ENCODE data around the gene EIF1.
A peak's percentile ranks its signal among the peaks of the same experiment; 100 is the strongest.

The EIF1 gene

GRCh38 chr17:41730479-41730878 lies 41.8 kb downstream of the EIF1 start:
- DNase-seq (ENCODE audit: low read depth) = no peak
- no peak overlapping the region for H3K4me3 ChIP-seq (ENCODE audit: control insufficient read depth, low read depth, low read length)
- no peak for TF ChIP-seq CTCF (IDR thresholded peaks at IDR 0.05; ENCODE audit: control insufficient read depth, insufficient read depth, low read depth, low read length, missing control alignments)

GRCh38 chr17:41731836-41732235 lies 43.2 kb downstream of the EIF1 start:
- TF ChIP-seq CTCF (IDR thresholded peaks at IDR 0.05; ENCODE audit: control insufficient read depth, insufficient read depth, low read depth, low read length, missing control alignments) = no peak
- no peak for DNase-seq (ENCODE audit: low read depth)
- H3K4me3 ChIP-seq (ENCODE audit: control insufficient read depth, low read depth, low read length) = no peak overlapping the region

GRCh38 chr17:41733348-41734138 lies 44.9 kb downstream of the EIF1 start:
- no peak for TF ChIP-seq CTCF (IDR thresholded peaks at IDR 0.05; ENCODE audit: control insufficient read depth, insufficient read depth, low read depth, low read length, missing control alignments)
- no peak overlapping the region for H3K4me3 ChIP-seq (ENCODE audit: control insufficient read depth, low read depth, low read length)
- DNase-seq (ENCODE audit: low read depth) = no peak

- H3K4me3 ChIP-seq (ENCODE audit: control insufficient read depth, low read depth, low read length) = peak within 1 kb of the TSS; percentile 38
- DNase-seq (ENCODE audit: low read depth) = no peak
- TF ChIP-seq CTCF (IDR thresholded peaks at IDR 0.05; ENCODE audit: control insufficient read depth, insufficient read depth, low read depth, low read length, missing control alignments) = no peak
Observed at GRCh38 chr17:41734139-41734948, 45.7 kb downstream of the EIF1 start, which contains the start of gene HAP1. TSS of gene HAP1 (minus strand) at chr17:41734643. CDS start at chr17:41734634, 9 bp downstream.

- peak overlapping the region; percentile 38 for H3K4me3 ChIP-seq (ENCODE audit: control insufficient read depth, low read depth, low read length)
- DNase-seq (ENCODE audit: low read depth) = no peak
- no peak for TF ChIP-seq CTCF (IDR thresholded peaks at IDR 0.05; ENCODE audit: control insufficient read depth, insufficient read depth, low read depth, low read length, missing control alignments)
Observed at GRCh38 chr17:41734949-41735313, 46.2 kb downstream of the EIF1 start.

GRCh38 chr17:41735744-41736143 lies 47.1 kb downstream of the EIF1 start:
- H3K4me3 ChIP-seq (ENCODE audit: control insufficient read depth, low read depth, low read length) = no peak overlapping the region
- TF ChIP-seq CTCF (IDR thresholded peaks at IDR 0.05; ENCODE audit: control insufficient read depth, insufficient read depth, low read depth, low read length, missing control alignments) = no peak
- DNase-seq (ENCODE audit: low read depth) = no peak

Data from AG09309 (cell line).